T-helper 2 cell treated with Interferon-gamma antibody and Interleukin-4, amounts not matched to agents 5 μg/mL and 100 μg/mL, for 36 hours (primary cell): ENCODE data around the gene KRT72.

Experiments
- DNase-seq: peaks from one replicate; pipeline ENCODE4 v3.0.0; 2021; ENCODE audit warnings: low spot score
- H3K27ac Mint-ChIP-seq: one replicate; pipeline ENCODE4 v1.8.0; 2021; ENCODE audit warnings: mild to moderate bottlenecking, mixed read lengths
- H3K27me3 Mint-ChIP-seq: one replicate; pipeline ENCODE4 v1.8.0; 2021; ENCODE audit warnings: low read depth, mixed read lengths
- H3K36me3 Mint-ChIP-seq: one replicate; pipeline ENCODE4 v1.8.0; 2021; ENCODE audit warnings: low read depth, mixed read lengths
- H3K4me1 Mint-ChIP-seq: one replicate; pipeline ENCODE4 v1.8.0; 2021; ENCODE audit warnings: low read depth, mixed read lengths
- H3K4me3 Mint-ChIP-seq: one replicate; pipeline ENCODE4 v1.8.0; 2022; ENCODE audit warnings: mild to moderate bottlenecking, moderate library complexity, mixed read lengths
- H3K9me3 Mint-ChIP-seq: one replicate; pipeline ENCODE4 v1.8.0; 2021; ENCODE audit warnings: mixed read lengths

KRT72 gene

GRCh38 chr12:52573306-52573705 is 28.0 kb downstream of the KRT72 start:
- Mint-ChIP-seq H3K4me1 (no peaks in the 10 kb centered on the region), H3K4me3 (no peak overlapping the region), H3K27me3 (no peaks in the 10 kb centered on the region), H3K9me3 (no peaks in the 10 kb centered on the region), H3K36me3 (no peaks in the 10 kb centered on the region), H3K27ac (no peak overlapping the region)
- DNase-seq = no peak

GRCh38 chr12:52570511-52570910 is 30.8 kb downstream of the KRT72 start:
- Mint-ChIP-seq H3K4me1 (no peaks in the 10 kb centered on the region), H3K27me3 (peaks cover 4% of the 10 kb centered on the region), H3K27ac (no peak overlapping the region), H3K36me3 (no peaks in the 10 kb centered on the region), H3K9me3 (no peaks in the 10 kb centered on the region), H3K4me3 (no peak overlapping the region)
- DNase-seq = no peak

GRCh38 chr12:52568111-52568510 is 33.2 kb downstream of the KRT72 start:
- Mint-ChIP-seq H3K4me1 (no peaks in the 10 kb centered on the region), H3K27ac (no peak overlapping the region), H3K4me3 (no peak overlapping the region)

DNA sequence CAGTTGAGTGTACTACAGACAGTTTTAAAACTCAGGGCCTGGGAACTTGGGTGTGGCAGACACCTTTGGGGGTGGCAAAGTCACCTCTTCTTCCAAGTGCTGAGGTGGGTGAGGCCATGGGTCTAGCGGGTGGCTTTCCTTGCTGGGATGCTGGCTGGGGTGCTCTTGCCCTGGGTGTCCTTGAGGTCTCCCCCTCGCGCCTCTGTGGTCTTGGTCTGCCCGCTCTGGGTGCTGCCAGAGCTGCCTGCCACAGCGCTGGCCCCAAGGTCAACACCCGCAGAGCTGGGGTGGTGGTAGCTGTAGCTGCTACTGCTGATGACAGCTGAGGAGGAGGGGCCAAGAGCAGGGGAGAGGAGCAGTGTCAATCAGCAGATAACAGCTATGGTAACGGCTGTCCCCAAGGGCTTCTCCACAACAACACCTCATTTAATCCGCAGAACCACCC is 34.4 kb downstream of the KRT72 start:
- Mint-ChIP-seq H3K27ac (no peak overlapping the region), H3K36me3 (no peaks in the 10 kb centered on the region), H3K4me1 (no peaks in the 10 kb centered on the region), H3K27me3 (peaks cover 22% of the 10 kb centered on the region), H3K4me3 (no peak overlapping the region), H3K9me3 (no peaks in the 10 kb centered on the region)
- DNase-seq = no peak

More at GRCh38 chr12:52568111-52568510, 33.2 kb downstream of the KRT72 start:
- Mint-ChIP-seq H3K36me3 (no peaks in the 10 kb centered on the region), H3K9me3 (no peaks in the 10 kb centered on the region), H3K27me3 (peaks cover 22% of the 10 kb centered on the region)
- DNase-seq = no peak

- peaks cover 33% of the 10 kb centered on the region for H3K27me3 Mint-ChIP-seq
- no peak overlapping the region for H3K4me3 Mint-ChIP-seq
- H3K4me1 Mint-ChIP-seq = no peaks in the 10 kb centered on the region
- no peaks in the 10 kb centered on the region for H3K9me3 Mint-ChIP-seq
- no peaks in the 10 kb centered on the region for H3K36me3 Mint-ChIP-seq
- no peak overlapping the region for H3K27ac Mint-ChIP-seq
- DNase-seq = no peak
Measured at GRCh38 chr12:52564582-52564981, 36.7 kb downstream of the KRT72 start.

DNA sequence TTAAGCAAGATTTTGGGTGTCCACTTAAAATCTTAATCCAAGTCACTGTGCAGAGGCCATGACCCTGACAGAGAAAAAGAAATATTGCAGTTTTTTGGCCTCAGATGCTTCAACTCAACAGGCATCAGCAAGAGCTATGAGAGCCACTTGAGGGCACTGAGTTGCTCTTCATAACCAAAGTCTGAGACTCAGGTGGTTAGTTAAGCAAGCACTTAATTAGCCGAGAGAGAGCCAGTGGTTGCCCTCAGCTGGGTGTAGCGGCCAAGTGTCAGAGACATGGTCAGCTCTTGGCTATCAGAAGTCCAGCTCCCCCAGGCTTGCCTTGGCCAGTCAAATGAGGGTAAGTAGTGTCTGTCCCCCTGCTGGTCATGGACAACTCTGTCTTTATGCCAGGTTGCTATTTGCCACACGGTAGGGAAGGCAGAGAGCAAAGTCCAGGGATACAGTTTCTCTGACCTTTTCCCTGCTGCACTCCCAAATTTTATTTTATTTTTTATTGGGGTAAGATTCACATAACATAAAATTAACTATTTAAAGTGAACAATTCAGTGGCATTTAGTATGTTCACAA is 39.3 kb downstream of the KRT72 start:
- DNase-seq = no peak
- Mint-ChIP-seq H3K27ac (no peak overlapping the region), H3K36me3 (no peaks in the 10 kb centered on the region), H3K4me3 (no peak overlapping the region), H3K27me3 (peaks cover 35% of the 10 kb centered on the region), H3K9me3 (no peaks in the 10 kb centered on the region), H3K4me1 (no peaks in the 10 kb centered on the region)

- Mint-ChIP-seq H3K9me3 (no peaks in the 10 kb centered on the region), H3K27ac (no peak overlapping the region), H3K36me3 (no peaks in the 10 kb centered on the region), H3K4me1 (no peaks in the 10 kb centered on the region), H3K4me3 (no peak overlapping the region), H3K27me3 (peaks cover 35% of the 10 kb centered on the region)
- no peak for DNase-seq
Measured at GRCh38 chr12:52559979-52560378, 41.3 kb downstream of the KRT72 start.

- H3K9me3 Mint-ChIP-seq = no peaks in the 10 kb centered on the region
- H3K36me3 Mint-ChIP-seq = no peaks in the 10 kb centered on the region
- H3K27me3 Mint-ChIP-seq = peaks cover 35% of the 10 kb centered on the region
- H3K4me3 Mint-ChIP-seq = no peak overlapping the region
- DNase-seq = no peak
- H3K4me1 Mint-ChIP-seq = no peaks in the 10 kb centered on the region
- H3K27ac Mint-ChIP-seq = no peak overlapping the region
Measured at GRCh38 chr12:52558781-52559445, 42.4 kb downstream of the KRT72 start.

DNA sequence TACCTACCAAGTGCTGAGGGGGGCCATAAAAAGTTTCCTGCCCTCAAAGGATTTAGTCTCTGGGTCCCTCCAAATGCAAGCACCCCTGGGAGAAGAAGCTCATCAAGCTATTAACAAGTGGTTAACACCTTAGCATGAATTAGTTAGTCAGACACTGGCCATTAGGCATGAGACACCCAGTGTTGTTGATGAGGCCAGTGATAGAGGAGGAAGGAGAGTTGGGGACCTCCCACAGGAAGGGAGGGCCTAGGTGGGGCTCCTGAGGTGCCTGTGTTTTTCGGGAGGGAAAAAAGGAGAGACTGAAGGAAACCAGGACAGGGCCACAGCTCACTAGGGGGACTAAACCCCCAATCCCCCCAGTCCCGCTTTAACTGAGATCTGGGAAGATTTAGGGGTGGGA is 43.8 kb downstream of the KRT72 start:
- H3K4me1 Mint-ChIP-seq = no peaks in the 10 kb centered on the region
- no peak for DNase-seq
- H3K4me3 Mint-ChIP-seq = no peak overlapping the region
- peaks cover 30% of the 10 kb centered on the region for H3K27me3 Mint-ChIP-seq
- H3K27ac Mint-ChIP-seq = peak overlapping the region; percentile 16
- H3K9me3 Mint-ChIP-seq = no peaks in the 10 kb centered on the region
- no peaks in the 10 kb centered on the region for H3K36me3 Mint-ChIP-seq

- no peaks in the 10 kb centered on the region for H3K36me3 Mint-ChIP-seq
- H3K27ac Mint-ChIP-seq = no peak overlapping the region
- no peaks in the 10 kb centered on the region for H3K4me1 Mint-ChIP-seq
- no peak overlapping the region for H3K4me3 Mint-ChIP-seq
- H3K9me3 Mint-ChIP-seq = no peaks in the 10 kb centered on the region
- H3K27me3 Mint-ChIP-seq = peaks cover 25% of the 10 kb centered on the region
- DNase-seq = no peak
Measured at GRCh38 chr12:52555577-52555976, 45.7 kb downstream of the KRT72 start.

DNA sequence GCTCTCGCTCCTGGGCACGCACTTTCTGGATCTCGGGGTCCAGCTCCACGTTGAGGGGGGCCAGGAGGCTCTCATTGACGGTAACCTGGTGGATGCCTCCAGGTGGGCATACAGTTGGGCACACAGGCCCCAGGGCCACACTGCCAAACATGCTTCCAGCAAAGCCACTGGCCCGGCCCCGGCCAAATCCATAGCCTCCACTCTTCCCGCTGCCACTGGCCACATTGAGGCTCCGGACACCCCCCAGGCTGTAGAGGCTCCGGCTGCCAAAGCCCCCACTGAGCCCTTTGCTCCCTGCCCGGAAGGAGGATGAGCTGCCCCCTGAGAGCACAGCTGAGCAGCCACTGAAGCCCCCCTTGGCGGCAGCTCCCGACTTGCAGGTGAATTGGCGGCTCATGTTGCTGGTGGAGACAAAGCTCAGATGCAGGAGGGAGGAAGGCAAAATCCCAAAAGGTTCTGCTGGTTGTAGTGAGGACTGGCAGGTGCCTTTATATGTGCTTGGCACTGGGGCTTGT is 48.5 kb downstream of the KRT72 start, which contains the start of gene KRT71:
TSS of gene KRT71 (minus strand) at position 465 of the 515 bp plus-strand sequence. CDS start at position 397, 68 bp downstream.
- Mint-ChIP-seq H3K4me3 (no peak within 1 kb of the TSS), H3K36me3 (no peaks in the 10 kb centered on the region), H3K27me3 (peaks cover 25% of the 10 kb centered on the region), H3K4me1 (no peaks in the 10 kb centered on the region), H3K9me3 (no peaks in the 10 kb centered on the region), H3K27ac (no peak within 1 kb of the TSS)
- no peak for DNase-seq

DNA sequence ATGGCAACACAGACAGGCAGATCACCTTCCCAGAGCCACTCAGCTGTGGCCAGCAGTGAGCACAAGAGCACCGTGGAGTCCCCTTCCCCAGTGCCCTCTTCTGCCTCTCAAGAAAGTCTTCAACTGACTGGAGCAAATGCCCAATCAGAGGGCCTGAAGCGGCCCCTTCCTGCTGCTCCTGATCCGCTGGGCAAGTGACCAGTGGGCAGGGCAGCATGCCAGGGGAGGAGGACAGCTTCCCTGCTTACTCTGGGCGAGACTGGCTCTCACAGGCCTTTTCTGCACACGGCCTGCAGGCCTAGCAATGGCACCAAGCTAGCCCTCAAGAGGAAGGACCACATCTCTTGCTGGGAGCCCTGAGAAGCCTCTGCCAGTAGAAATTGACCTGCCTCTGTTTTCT is 49.2 kb downstream of the KRT72 start:
- Mint-ChIP-seq H3K4me3 (no peak overlapping the region), H3K36me3 (no peaks in the 10 kb centered on the region), H3K4me1 (no peaks in the 10 kb centered on the region), H3K27ac (no peak overlapping the region), H3K27me3 (peaks cover 25% of the 10 kb centered on the region), H3K9me3 (no peaks in the 10 kb centered on the region)
- DNase-seq = no peak

GRCh38 chr12:52551216-52551865 is 49.9 kb downstream of the KRT72 start:
- no peak for DNase-seq
- Mint-ChIP-seq H3K27me3 (peaks cover 25% of the 10 kb centered on the region), H3K27ac (no peak overlapping the region)

GRCh38 chr12:52546126-52546525 is 55.1 kb downstream of the KRT72 start:
- Mint-ChIP-seq H3K9me3 (no peaks in the 10 kb centered on the region), H3K4me3 (no peak overlapping the region), H3K27me3 (peaks cover 10% of the 10 kb centered on the region), H3K36me3 (no peaks in the 10 kb centered on the region), H3K4me1 (peaks cover 4% of the 10 kb centered on the region), H3K27ac (no peak overlapping the region)
- no peak for DNase-seq

More at GRCh38 chr12:52551216-52551865, 49.9 kb downstream of the KRT72 start:
- Mint-ChIP-seq H3K4me1 (no peaks in the 10 kb centered on the region), H3K9me3 (no peaks in the 10 kb centered on the region), H3K36me3 (no peaks in the 10 kb centered on the region), H3K4me3 (no peak overlapping the region)
